B cell (primary cell): Measurements from ENCODE around the gene EXT2. TPM values are rescaled to one million over a fixed set of nuclear protein-coding genes. Genes with fewer than 3 reads are reported as not detected.

Experiments used
- ATAC-seq: fragments of 200-7000 bp; cut with Tn5 transposase; one replicate; pipeline ENCODE4 v1.10.0; 2021; ENCODE audit warnings: low read depth, mild to moderate bottlenecking, moderate number of reproducible peaks, moderate library complexity
- CTCF ChIA-PET: fragments of 350-600 bp; sonication (Branson Sonifier 250); formaldehyde crosslinking; loops from one replicate; lab custom pipeline; 2021; ENCODE audit warnings: antibody characterized with exemption, inconsistent platforms; lab: Charles Lee
- POLR2A ChIA-PET: fragments of 350-600 bp; sonication (Branson Sonifier 250); formaldehyde crosslinking; loops from one replicate; lab custom pipeline; 2021; ENCODE audit warnings: antibody characterized with exemption; lab: Charles Lee
- DNase-seq: peaks from one replicate; pipeline ENCODE4 v3.0.0; 2013
- H2AFZ ChIP-seq: 2 replicates; pipeline ENCODE4 v1.6.1; 2012; ENCODE audit warnings: mild to moderate bottlenecking, low read depth, low read length; ENCODE audit not compliant: insufficient read depth, poor library complexity, severe bottlenecking
- H3K27ac ChIP-seq, 2 donors: 1 replicate in 1 of 2; 2 replicates in 1 of 2; pipeline ENCODE4 v1.5.1; 2012 to 2013; ENCODE audit warnings: low read length in 2 of 2, mild to moderate bottlenecking in 2 of 2, moderate library complexity in 1 of 2
- H3K27me3 ChIP-seq, 4 experiments: fragments of 200-600 bp in 1 of 4; sonication (generic) in 1 of 4; replicated peaks in 1 of 4; 1 replicate in 2 of 4; 2 replicates in 2 of 4; pipeline versions ENCODE4 v1.6.1 to v1.7.0; 2013 to 2016; ENCODE audit warnings: low read length in 3 of 4, mild to moderate bottlenecking in 2 of 4, mixed read lengths in 1 of 4, moderate library complexity in 1 of 4; ENCODE audit not compliant: insufficient read depth in 4 of 4, control insufficient read depth in 3 of 4; ENCODE audit errors: control extremely low read depth in 1 of 4
- H3K36me3 ChIP-seq, 2 experiments: replicated peaks in 1 of 2; 1 replicate in 1 of 2; 2 replicates in 1 of 2; pipeline versions ENCODE4 v1.6.1 to v1.7.1; 2013; ENCODE audit warnings: low read length in 1 of 2; ENCODE audit not compliant: insufficient read depth in 2 of 2, control insufficient read depth in 1 of 2; ENCODE audit errors: control extremely low read depth in 1 of 2, extremely low read depth in 1 of 2
- H3K4me1 ChIP-seq, 2 donors: fragments of 200-600 bp in 1 of 2; sonication (generic) in 1 of 2; 1 replicate in 1 of 2; 2 replicates in 1 of 2; pipeline versions ENCODE4 v1.5.1 to v1.6.1; 2013 to 2017; ENCODE audit warnings: low read length in 2 of 2; ENCODE audit not compliant: control insufficient read depth in 2 of 2, insufficient read depth in 2 of 2
- H3K4me2 ChIP-seq: replicated peaks from 2 replicates; pipeline ENCODE3; 2012; ENCODE audit warnings: mild to moderate bottlenecking, low read depth, low read length; ENCODE audit not compliant: poor library complexity, severe bottlenecking
- H3K4me3 ChIP-seq, 5 experiments: fragments of 200-600 bp in 1 of 5; sonication (generic) in 1 of 5; 1 replicate in 3 of 5; 2 replicates in 2 of 5; pipeline versions ENCODE4 v1.5.1 to v1.7.0; 2011 to 2016; ENCODE audit warnings: low read length in 4 of 5, mild to moderate bottlenecking in 4 of 5, low read depth in 2 of 5, control low read depth in 1 of 5, moderate library complexity in 1 of 5; ENCODE audit not compliant: insufficient read depth in 1 of 5; ENCODE audit errors: control extremely low read depth in 1 of 5, extremely low read depth in 1 of 5
- H3K79me2 ChIP-seq: fragments of 200-600 bp; sonication (generic); one replicate; pipeline ENCODE4 v1.6.0; 2016; ENCODE audit warnings: low read length; ENCODE audit not compliant: control insufficient read depth, insufficient read depth
- H3K9ac ChIP-seq: fragments of 200-600 bp; sonication (generic); 2 replicates; pipeline ENCODE4 v1.6.1; 2017; ENCODE audit warnings: mild to moderate bottlenecking, low read length, moderate library complexity
- H3K9me3 ChIP-seq, 3 donors: one replicate each; pipeline versions ENCODE4 v1.6.1 to v1.7.1; 2013; ENCODE audit warnings: low read length in 2 of 3; ENCODE audit not compliant: control insufficient read depth in 2 of 3, insufficient read depth in 1 of 3; ENCODE audit errors: control extremely low read depth in 1 of 3
- H4K20me1 ChIP-seq: 2 replicates; pipeline ENCODE4 v1.6.0; 2012; ENCODE audit warnings: mild to moderate bottlenecking, low read length; ENCODE audit not compliant: insufficient read depth, control insufficient read depth, poor library complexity, severe bottlenecking
- H3K27ac Mint-ChIP-seq: one replicate; pipeline ENCODE4 v1.8.0; 2021; ENCODE audit warnings: mixed read lengths
- H3K27me3 Mint-ChIP-seq: one replicate; pipeline ENCODE4 v1.8.0; 2021; ENCODE audit warnings: mixed read lengths
- H3K4me1 Mint-ChIP-seq: one replicate; pipeline ENCODE4 v1.8.0; 2021; ENCODE audit warnings: mixed read lengths
- H3K4me3 Mint-ChIP-seq: one replicate; pipeline ENCODE4 v1.8.0; 2021; ENCODE audit warnings: mixed read lengths
- H3K9me3 Mint-ChIP-seq: one replicate; pipeline ENCODE4 v1.8.0; 2022; ENCODE audit warnings: mixed read lengths; ENCODE audit not compliant: insufficient read depth
- CTCF ChIP-seq: fragments of 200-600 bp; IDR thresholded peaks from one replicate; pipeline ENCODE4 v1.8.0; 2022; ENCODE audit warnings: antibody characterized with exemption, mild to moderate bottlenecking
- EZH2 ChIP-seq: IDR thresholded peaks from 2 replicates; pipeline ENCODE4 v1.6.1; 2012; ENCODE audit warnings: borderline replicate concordance, low read depth, mild to moderate bottlenecking, moderate library complexity, low read length; ENCODE audit not compliant: insufficient read depth, poor library complexity, severe bottlenecking
- WGBS: methylation state at CpG from one replicate; pipeline ENCODE4 v1.1.5; 2013; ENCODE audit warnings: missing lambda C conversion rate; ENCODE audit not compliant: insufficient coverage; 5-methylcytosine and 5-hydroxymethylcytosine counted together
- intact Hi-C: fragments of 100-400 bp; cut with micrococcal nuclease; formaldehyde crosslinking; loops from one replicate; pipeline ENCODE4 v1.10.0; 2022
- polyA plus RNA-seq: library from polyadenylated mRNA; depleted of rRNA; stranded (reverse); fragments of >200 nt; gene quantifications from 2 replicates; pipeline ENCODE4 v1.2.3, GENCODE V29; 2012
- total RNA-seq, 2 donors: library from RNA; stranded (reverse); fragments of 120-200 nt in 1 of 2; gene quantifications; 1 replicate in 1 of 2; 2 replicates in 1 of 2; pipeline versions ENCODE4 v1.2.3 to v1.2.4, GENCODE V29; 2013 to 2022

EXT2 gene
- total and polyA plus RNA-seq, 2 donors (not counting 1 experiment from before 2014, with no cell fraction given): 11.0 to 27.8 TPM

GRCh38 chr11:44179173-44179572 lies 83.7 kb downstream of the EXT2 start:
- no peak overlapping the region for H3K9ac ChIP-seq
- Mint-ChIP-seq H3K27ac (no peak overlapping the region), H3K9me3 (no peaks in the 10 kb centered on the region), H3K4me1 (peaks cover 1% of the 10 kb centered on the region), H3K27me3 (no peaks in the 10 kb centered on the region), H3K4me3 (no peak overlapping the region)
- no peak for ATAC-seq
- H3K4me3 ChIP-seq: no peak overlapping the region
- no peak overlapping the region for H3K27ac ChIP-seq
- no peak for DNase-seq
- intact Hi-C loops: no loop called here
- no peak overlapping the region for H2AFZ ChIP-seq
- POLR2A ChIA-PET: no interaction called here
- no peak overlapping the region for H3K4me2 ChIP-seq
- H3K27me3 ChIP-seq: no peaks in the 10 kb centered on the region
- no peak for TF ChIP-seq EZH2
- no peak for TF ChIP-seq CTCF
- peaks cover 4% of the 10 kb centered on the region for H3K79me2 ChIP-seq
- no peaks in the 10 kb centered on the region for H3K4me1 ChIP-seq
- CTCF ChIA-PET: interaction anchor here (1.4 kb wide), 1 partner anchor 9 kb away, joined by 3 read pairs; no protein-coding TSS in a partner anchor
- no peaks in the 10 kb centered on the region for H3K9me3 ChIP-seq
- H3K36me3 ChIP-seq: no peaks in the 10 kb centered on the region
- 82% methylated on average over 3 of the region's 4 CpGs for WGBS
- no peaks in the 10 kb centered on the region for H4K20me1 ChIP-seq

- no peak overlapping the region for H3K27ac Mint-ChIP-seq
Observed at GRCh38 chr11:44180107-44180506, 84.6 kb downstream of the EXT2 start.

More at GRCh38 chr11:44180107-44180506, 84.6 kb downstream of the EXT2 start:
- WGBS: no CpG with 5 or more reads among the region's 2 CpGs
- H3K79me2 ChIP-seq: peaks cover 4% of the 10 kb centered on the region
- DNase-seq: no peak
- H3K9me3 Mint-ChIP-seq: no peaks in the 10 kb centered on the region
- TF ChIP-seq CTCF (no peak), EZH2 (no peak)
- H3K27ac ChIP-seq: no peak overlapping the region
- no peak for ATAC-seq
- intact Hi-C loops: no loop called here
- H3K4me3 Mint-ChIP-seq: no peak overlapping the region
- no peaks in the 10 kb centered on the region for H3K36me3 ChIP-seq
- H3K4me1 Mint-ChIP-seq: peaks cover 1% of the 10 kb centered on the region
- no peaks in the 10 kb centered on the region for H3K27me3 Mint-ChIP-seq
- H3K4me1 ChIP-seq: no peaks in the 10 kb centered on the region
- no peak overlapping the region for H3K9ac ChIP-seq
- no peaks in the 10 kb centered on the region for H3K27me3 ChIP-seq
- ChIA-PET CTCF (interaction anchor here (1.4 kb wide), 1 partner anchor 8 kb away, joined by 3 read pairs; no protein-coding TSS in a partner anchor), POLR2A (no interaction called here)
- no peak overlapping the region for H2AFZ ChIP-seq
- H3K9me3 ChIP-seq: no peaks in the 10 kb centered on the region
- H4K20me1 ChIP-seq: no peaks in the 10 kb centered on the region
- no peak overlapping the region for H3K4me2 ChIP-seq
- H3K4me3 ChIP-seq: no peak overlapping the region
